Measurements from ENCODE around the gene TMEM87B. TPM values are rescaled to one million over a fixed set of nuclear protein-coding genes. Genes with fewer than 3 reads are reported as not detected.

Gene TMEM87B
- total and polyA plus RNA-seq, 2 of the 8 experiments (the other 6 are each of a cell fraction or from before 2014, with no cell fraction given), result 7.2 to 9.0 TPM

DNA sequence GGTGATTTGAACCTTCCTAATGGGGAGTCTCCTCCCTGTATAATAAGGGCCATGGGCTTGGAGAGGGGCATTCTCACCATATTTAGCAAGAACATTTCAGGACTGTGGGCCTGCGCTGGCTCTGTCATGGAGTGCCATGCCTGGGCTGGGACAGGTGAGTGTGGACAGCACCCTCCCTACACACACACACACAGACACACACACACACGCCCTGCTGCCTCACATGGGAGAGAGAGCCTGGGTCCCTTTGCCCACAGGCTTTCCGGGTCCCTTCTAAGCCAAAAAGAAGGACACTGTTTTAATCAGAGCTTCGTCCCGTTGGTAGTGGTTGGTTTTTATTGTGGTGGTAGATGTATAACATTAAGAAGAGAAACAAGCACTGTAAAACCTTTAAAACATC, 31.4 kb upstream of the TMEM87B start:
- Histone ChIP-seq H4K8ac (ENCODE audit: extremely low read depth, insufficient read depth, low read length) (no peak overlapping the region), H3K18ac (ENCODE audit: extremely low read depth, low read length) (no peak overlapping the region), H3K9me3 (ENCODE audit: insufficient read depth in 2 of 2, low read depth in 1 of 2, low read length in 1 of 2) (no peaks in the 10 kb centered on the region), H2AK5ac (ENCODE audit: low read depth, low read length) (no peak overlapping the region), H2BK5ac (ENCODE audit: low read depth, low read length) (no peak overlapping the region), H3K56ac (replicated peaks; ENCODE audit: insufficient read length, low read depth, low read length) (no peak overlapping the region), H3K23ac (ENCODE audit: insufficient read length) (no peak overlapping the region), H4K5ac (ENCODE audit: insufficient read length, low read depth, low read length) (no peak overlapping the region), H4K20me1 (replicated peaks in 1 of 2; ENCODE audit: control insufficient read depth in 1 of 2, insufficient read depth in 2 of 2, low read length in 2 of 2) (no peaks in the 10 kb centered on the region), H3K79me2 (ENCODE audit: control insufficient read depth in 1 of 2, insufficient read depth in 2 of 2, low read length in 2 of 2) (no peaks in the 10 kb centered on the region), H2BK120ac (replicated peaks; ENCODE audit: low read depth, low read length) (no peak overlapping the region), H3K27ac (ENCODE audit: low read depth, low read length) (no peak overlapping the region), H3K9ac (replicated peaks in 1 of 4; ENCODE audit: extremely low read depth in 1 of 4, low read depth in 3 of 4, low read length in 3 of 4) (no peak overlapping the region), H2AFZ (ENCODE audit: low read length) (no peak overlapping the region), H2BK20ac (ENCODE audit: low read length) (no peak overlapping the region), H3K14ac (ENCODE audit: insufficient read length) (no peak overlapping the region), H3K23me2 (ENCODE audit: low read depth, low read length) (no peaks in the 10 kb centered on the region), H3K4me1 (replicated peaks in 1 of 4; ENCODE audit: control insufficient read depth in 3 of 4, insufficient read depth in 4 of 4, low read length in 3 of 4) (no peaks in the 10 kb centered on the region), H3K36me3 (ENCODE audit: control insufficient read depth in 2 of 4, insufficient read depth in 4 of 4, low read length in 3 of 4) (no peaks in the 10 kb centered on the region), H3K79me1 (ENCODE audit: low read depth, low read length) (0 out of 2 replicates have a peak, but pooled peaks cover 2% of the 10 kb centered on the region), H3K4ac (replicated peaks; ENCODE audit: insufficient read length, low read depth, low read length) (no peak overlapping the region), H3K4me3 (ENCODE audit: extremely low read depth in 1 of 4, insufficient read depth in 2 of 4, low read depth in 3 of 4, low read length in 4 of 4) (no peak overlapping the region), H3K27me3 (replicated peaks in 1 of 4; ENCODE audit: control insufficient read depth in 3 of 4, extremely low read depth in 1 of 4, insufficient read depth in 3 of 4, low read length in 3 of 4) (no peaks in the 10 kb centered on the region), H2BK15ac (ENCODE audit: low read length) (no peak overlapping the region), H4K91ac (replicated peaks; ENCODE audit: insufficient read length, low read length) (no peak overlapping the region), H3K4me2 (ENCODE audit: insufficient read depth in 1 of 2, low read depth in 2 of 2, low read length in 2 of 2) (no peak overlapping the region), H2BK12ac (ENCODE audit: low read depth, low read length) (no peak overlapping the region)
- WGBS, 2 experiments (ENCODE audit: extremely low coverage in 1 of 2, insufficient coverage in 1 of 2, insufficient read length in 1 of 2, insufficient replicate concordance in 2 of 2, low coverage in 1 of 2, low lambda C conversion rate in 2 of 2, missing lambda C conversion rate in 1 of 2), result 90% methylated on average over 5 of the region's 5 CpGs; no CpG with 5 or more reads in 1 of the 2 experiments
- ChIA-PET POLR2A (ENCODE audit: partially characterized antibody) (no interaction called here), CTCF (ENCODE audit: partially characterized antibody) (interaction anchor here (1.0 to 1.1 kb wide), 2 partner anchors 23 to 28 kb away, joined by 3 to 4 read pairs; no protein-coding TSS in a partner anchor)
- peak in 1 of 2 experiments; percentile 11 for DNase-seq (ENCODE audit: low read depth in 1 of 2, low spot score in 2 of 2)
- no peak for FAIRE-seq
- TF ChIP-seq ASH2L (IDR thresholded peaks at IDR 0.05; ENCODE audit: low read length) (no peak), FOSL1 (IDR thresholded peaks at IDR 0.05; ENCODE audit: insufficient read depth, low read depth, low read length) (no peak), CBX5 (IDR thresholded peaks at IDR 0.05; ENCODE audit: low read depth, low read length) (no peak), SP1 (IDR thresholded peaks at IDR 0.05; ENCODE audit: low read depth, low read length) (no peak), SIN3A (conservative IDR thresholded peaks at IDR 0.05 in 1 of 2, IDR thresholded peaks at IDR 0.05 in 1 of 2; ENCODE audit: low read depth in 1 of 2, low read length in 2 of 2) (no peak), EP300 (IDR thresholded peaks at IDR 0.05; ENCODE audit: borderline replicate concordance in 1 of 2, low read depth in 2 of 2, low read length in 2 of 2) (no peak), NANOG (IDR thresholded peaks at IDR 0.05; ENCODE audit: insufficient read depth, low read depth, low read length, poor library complexity, severe bottlenecking) (no peak), EZH2 (IDR thresholded peaks at IDR 0.05; ENCODE audit: low read depth, low read length, severe bottlenecking) (no peak), TEAD4 (IDR thresholded peaks at IDR 0.05; ENCODE audit: low read depth, low read length) (no peak)
- TF ChIP-seq, protein P1, sequence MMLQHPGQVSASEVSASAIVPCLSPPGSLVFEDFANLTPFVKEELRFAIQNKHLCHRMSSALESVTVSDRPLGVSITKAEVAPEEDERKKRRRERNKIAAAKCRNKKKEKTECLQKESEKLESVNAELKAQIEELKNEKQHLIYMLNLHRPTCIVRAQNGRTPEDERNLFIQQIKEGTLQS (IDR thresholded peaks at IDR 0.05; ENCODE audit: insufficient read depth, low read depth, low read length), result no peak
- TF ChIP-seq, protein P2, sequence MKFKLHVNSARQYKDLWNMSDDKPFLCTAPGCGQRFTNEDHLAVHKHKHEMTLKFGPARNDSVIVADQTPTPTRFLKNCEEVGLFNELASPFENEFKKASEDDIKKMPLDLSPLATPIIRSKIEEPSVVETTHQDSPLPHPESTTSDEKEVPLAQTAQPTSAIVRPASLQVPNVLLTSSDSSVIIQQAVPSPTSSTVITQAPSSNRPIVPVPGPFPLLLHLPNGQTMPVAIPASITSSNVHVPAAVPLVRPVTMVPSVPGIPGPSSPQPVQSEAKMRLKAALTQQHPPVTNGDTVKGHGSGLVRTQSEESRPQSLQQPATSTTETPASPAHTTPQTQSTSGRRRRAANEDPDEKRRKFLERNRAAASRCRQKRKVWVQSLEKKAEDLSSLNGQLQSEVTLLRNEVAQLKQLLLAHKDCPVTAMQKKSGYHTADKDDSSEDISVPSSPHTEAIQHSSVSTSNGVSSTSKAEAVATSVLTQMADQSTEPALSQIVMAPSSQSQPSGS (IDR thresholded peaks at IDR 0.05; ENCODE audit: low read length), result no peak

Measured in H1 (cell line).